Pancreas (tissue), 10 donors: ENCODE data around the gene CSNK2A1. TPM values are rescaled to one million over a fixed set of nuclear protein-coding genes. Genes with fewer than 3 reads are reported as not detected.
A peak's percentile ranks its signal among the peaks of the same experiment; 100 is the strongest.

Source experiments
- ATAC-seq, 4 donors: fragments of 200-7000 bp; cut with Tn5 transposase; one replicate each; pipeline versions ENCODE4 v1.8.0 to v1.9.1; 2020; ENCODE audit warnings: mild to moderate bottlenecking in 4 of 4, moderate library complexity in 4 of 4
- DNase-seq, 6 donors: peaks; one replicate each; pipeline ENCODE4 v3.0.0-alpha.2; 2020
- FAIRE-seq: peaks from 2 replicates; lab custom pipeline; 2012; peaks lifted over from hg19 to GRCh38; lab: Jason Lieb, UNC
- H3K27ac ChIP-seq, 4 donors: fragments of 200-600 bp; sonication (generic); 1 replicate in 3 of 4; 2 replicates in 1 of 4; pipeline versions ENCODE4 v1.5.0 to v1.8.0; 2020
- H3K27me3 ChIP-seq, 4 donors: fragments of 200-600 bp; one replicate each; pipeline ENCODE4 v1.8.0; 2021
- H3K36me3 ChIP-seq, 3 donors: fragments of 200-600 bp; sonication (generic) in 1 of 3; one replicate each; pipeline versions ENCODE4 v1.5.0 to v1.8.0; 2020 to 2021
- H3K4me1 ChIP-seq, 3 donors: fragments of 200-600 bp; one replicate each; pipeline ENCODE4 v1.8.0; 2021
- H3K4me3 ChIP-seq, 4 donors: fragments of 200-600 bp; sonication (generic) in 2 of 4; one replicate each; pipeline versions ENCODE4 v1.5.0 to v1.8.0; 2020 to 2021
- H3K9me3 ChIP-seq, 4 donors: fragments of 200-600 bp; one replicate each; pipeline ENCODE4 v1.8.0; 2021
- CTCF ChIP-seq, 4 donors: fragments of 200-600 bp; sonication (generic) in 3 of 4; IDR thresholded peaks; one replicate each; pipeline versions ENCODE4 v1.5.0 to v1.8.0; 2021; ENCODE audit warnings: antibody characterized with exemption in 4 of 4
- WGBS, 2 donors: extraction: QIAGEN DNeasy Blood & Tissue Kit; methylation state at CpG; one replicate each; pipeline ENCODE4 v1.1.7; 2013; 5-methylcytosine and 5-hydroxymethylcytosine counted together
- intact Hi-C, 3 donors: fragments of 100-400 bp; cut with DNase I; formaldehyde crosslinking; loops; one replicate each; pipeline versions ENCODE4 v1.11.1 to v1.14.2; 2022
- polyA plus RNA-seq, 2 donors: library from polyadenylated mRNA; stranded (reverse); fragments of 200-250 nt; gene quantifications; one replicate each; pipeline ENCODE4 v1.2.3, GENCODE V29; 2013
- total RNA-seq, 6 donors: library from RNA; stranded (reverse); fragmentation: NEBNext Ultra II Directional in 4 of 6; extraction: Animal tissue kit (Norgen Biotek cat#: 25700) in 4 of 6; gene quantifications; one replicate each; pipeline versions ENCODE4 v1.2.1 to v1.2.4, GENCODE V29; 2021 to 2023
- donor health status: healthy with polysubstance abuse.
- donor health status: DM: no; HTN: no; CAD: no; lungs with moderate emphysema.
- donor health status: DM: no; HTN: no; CAD: no.
- donor health status: control.
- donor health status: control.
- donor health status: Bipolar disorder and iron deficiency.
- donor health status: DM: yes; HTN: yes; CAD: no.
- donor health status: DM: no; HTN: no; CAD: no.
- donor health status: DM: no; HTN: no; CAD: no.
- donor health status: DM: yes; HTN: yes; CAD: no.

Gene CSNK2A1
- total and polyA plus RNA-seq, 8 donors: 12.7 to 57.4 (median 46.2) TPM

- no peak for DNase-seq
- Histone ChIP-seq H3K36me3 (peaks cover 0 to 4% (median 0%) of the 10 kb centered on the region in 3 donors), H3K4me3 (no peak overlapping the region), H3K9me3 (no peaks in the 10 kb centered on the region), H3K27ac (no peak overlapping the region), H3K27me3 (no peaks in the 10 kb centered on the region), H3K4me1 (no peaks in the 10 kb centered on the region)
- ATAC-seq: peak in 1 of 4 donors; percentile 26
- 93% methylated on average over 6 of the region's 6 CpGs for WGBS, 2 donors
- FAIRE-seq: no peak
- intact Hi-C loops: loop anchor here in 2 of 3 donors (5.0 to 10.0 kb wide), 2 partner anchors 121 to 123 kb away; no protein-coding TSS in a partner anchor
- no peak for TF ChIP-seq CTCF (IDR thresholded peaks at IDR 0.05)
Measured at GRCh38 chr20:475463-476357, 67.9 kb downstream of the CSNK2A1 start.

DNA sequence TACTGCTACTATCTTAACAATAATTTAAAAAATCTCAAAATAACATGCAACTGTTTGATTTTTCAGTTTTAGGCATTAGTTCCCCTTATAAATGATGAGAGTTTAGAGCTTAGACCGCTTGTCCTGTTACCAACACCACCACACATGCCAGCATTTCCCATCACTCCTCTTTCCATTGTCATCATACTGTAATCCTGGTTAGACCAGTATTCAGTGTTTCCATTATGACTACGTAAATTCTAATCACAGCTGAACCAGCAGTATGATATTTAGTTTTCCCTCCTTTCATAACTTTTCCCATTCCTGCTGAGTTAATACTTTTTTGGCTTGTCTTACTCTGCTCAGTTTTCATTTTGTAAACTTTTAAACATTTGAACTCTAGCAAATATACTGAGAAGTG lies 69.0 kb downstream of the CSNK2A1 start:
- no peak for TF ChIP-seq CTCF (IDR thresholded peaks at IDR 0.05)
- intact Hi-C loops: loop anchor here in 1 of 3 donors (10.0 kb wide), 1 partner anchor 120 kb away; no protein-coding TSS in a partner anchor
- H3K4me1 ChIP-seq: no peaks in the 10 kb centered on the region

GRCh38 chr20:472889-473292 lies 70.7 kb downstream of the CSNK2A1 start:
- no peaks in the 10 kb centered on the region for H3K27me3 ChIP-seq
- no peaks in the 10 kb centered on the region for H3K4me1 ChIP-seq
- H3K4me3 ChIP-seq: no peak overlapping the region
- DNase-seq (no peak), FAIRE-seq (no peak), ATAC-seq (peak in 1 of 4 donors; percentile 11)
- intact Hi-C loops: loop anchor here in 1 of 3 donors (10.0 kb wide), 1 partner anchor 118 kb away; no protein-coding TSS in a partner anchor
- H3K9me3 ChIP-seq: no peaks in the 10 kb centered on the region
- no peak overlapping the region for H3K27ac ChIP-seq
- no peak for TF ChIP-seq CTCF (IDR thresholded peaks at IDR 0.05)
- WGBS, 2 donors: 88 to 93% methylated on average over 1 of the region's 1 CpG
- H3K36me3 ChIP-seq: no peaks in the 10 kb centered on the region

More for the DNA sequence above, 69.0 kb downstream of the CSNK2A1 start:
- no peak overlapping the region for H3K27ac ChIP-seq
- ATAC-seq (no peak), FAIRE-seq (no peak), DNase-seq (no peak)
- peaks cover 0 to 2% (median 0%) of the 10 kb centered on the region in 3 donors for H3K36me3 ChIP-seq
- WGBS, 2 donors: 90% methylated on average over 2 of the region's 2 CpGs
- H3K27me3 ChIP-seq: no peaks in the 10 kb centered on the region
- H3K9me3 ChIP-seq: no peaks in the 10 kb centered on the region
- H3K4me3 ChIP-seq: no peak overlapping the region

DNA sequence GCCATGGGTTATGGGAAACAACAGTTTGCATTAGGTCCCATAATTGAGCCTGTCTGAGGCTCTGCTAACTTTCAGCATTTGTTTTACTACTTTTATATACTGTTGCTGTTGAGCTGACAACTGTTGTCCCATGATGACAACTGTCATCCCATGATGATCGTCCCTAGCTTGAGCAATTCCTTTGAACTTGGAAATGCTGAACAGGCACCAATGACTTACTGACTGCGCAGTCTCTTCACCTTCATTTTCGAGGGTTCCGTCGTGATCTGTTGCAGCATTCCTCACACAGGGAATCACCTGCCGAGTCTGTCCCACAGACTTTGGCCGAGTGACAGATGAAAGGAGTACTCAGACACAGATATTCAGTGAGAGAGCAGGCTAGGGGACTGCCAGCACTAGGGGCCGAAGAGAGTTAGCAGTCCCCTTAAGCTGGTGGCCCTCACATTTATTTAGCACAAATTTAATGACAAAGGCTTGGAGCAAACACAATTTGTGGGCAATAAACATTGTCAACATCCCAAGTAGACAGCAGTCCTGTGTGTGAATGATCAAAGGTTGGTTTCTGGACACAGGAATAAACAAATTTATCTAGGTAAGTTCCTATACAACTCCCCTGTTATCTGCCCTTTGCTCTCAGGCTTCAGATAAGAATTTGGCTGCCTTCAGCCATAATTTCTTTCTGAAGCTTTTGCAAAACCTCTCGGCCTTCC lies 71.3 kb downstream of the CSNK2A1 start:
- no peak overlapping the region for H3K27ac ChIP-seq
- ATAC-seq: no peak
- H3K4me1 ChIP-seq: no peaks in the 10 kb centered on the region
- no peaks in the 10 kb centered on the region for H3K27me3 ChIP-seq
- no peak for FAIRE-seq
- no peaks in the 10 kb centered on the region for H3K36me3 ChIP-seq
- DNase-seq: no peak
- intact Hi-C loops: loop anchor here in 1 of 3 donors (10.0 kb wide), 1 partner anchor 117 kb away; no protein-coding TSS in a partner anchor
- no peak overlapping the region for H3K4me3 ChIP-seq
- 82 to 85% methylated on average over 9 of the region's 9 CpGs for WGBS, 2 donors
- H3K9me3 ChIP-seq: no peaks in the 10 kb centered on the region
- TF ChIP-seq CTCF (IDR thresholded peaks at IDR 0.05): no peak
